Activated CD4-positive, alpha-beta T cell treated with anti-CD3 and anti-CD28 coated beads, Interleukin-2, amount 50 U/mL, for 48 hours (primary cell): Measurements from ENCODE around the gene TMCC2.
"Not testable (repeated sequence)": the region's sequence is repeated elsewhere in the genome, so short reads cannot be mapped to it uniquely, and the experiment has no call there.

Experiments used
- DNase-seq, 2 experiments: peaks; one replicate each; pipeline ENCODE4 v3.0.0-alpha.2; 2020

TMCC2 gene

GRCh38 chr1:205284420-205285144 is 56.8 kb downstream of the TMCC2 start:
- DNase-seq = peak; percentile 81 to 85

- peak; percentile 37 to 57 for DNase-seq
These were observed 57.8 kb downstream of the TMCC2 start for GRCh38 chr1:205285381-205286101.

- peak; percentile 78 to 84 for DNase-seq
These were observed 58.7 kb downstream of the TMCC2 start for GRCh38 chr1:205286335-205286950.

GRCh38 chr1:205287076-205287475 is 59.3 kb downstream of the TMCC2 start:
- no peak for DNase-seq

GRCh38 chr1:205287767-205288559 is 60.2 kb downstream of the TMCC2 start:
- peak; percentile 68 to 77 for DNase-seq

- DNase-seq = no peak
These were observed 63.9 kb downstream of the TMCC2 start for GRCh38 chr1:205291596-205291995.

- no peak for DNase-seq
These were observed 65.8 kb downstream of the TMCC2 start for GRCh38 chr1:205293350-205294074.

- no peak for DNase-seq
These were observed 66.6 kb downstream of the TMCC2 start for GRCh38 chr1:205294175-205294917.

- no peak for DNase-seq
These were observed 67.2 kb downstream of the TMCC2 start for GRCh38 chr1:205294934-205295333.

GRCh38 chr1:205296154-205296553 is 68.4 kb downstream of the TMCC2 start:
- no peak for DNase-seq

- not testable (repeated sequence) for DNase-seq
These were observed 69.9 kb downstream of the TMCC2 start for GRCh38 chr1:205297546-205298177.

- no peak for DNase-seq
These were observed 70.6 kb downstream of the TMCC2 start for GRCh38 chr1:205298191-205298994.

GRCh38 chr1:205300149-205300548 is 72.4 kb downstream of the TMCC2 start:
- DNase-seq = no peak

GRCh38 chr1:205301205-205301821 is 73.6 kb downstream of the TMCC2 start:
- DNase-seq = no peak

- DNase-seq = no peak
These were observed 74.3 kb downstream of the TMCC2 start for GRCh38 chr1:205301842-205302588.

- DNase-seq = no peak
These were observed 75.6 kb downstream of the TMCC2 start for GRCh38 chr1:205303247-205303888.

- no peak for DNase-seq
These were observed 76.4 kb downstream of the TMCC2 start for GRCh38 chr1:205304046-205304694.

- no peak for DNase-seq
These were observed 76.9 kb downstream of the TMCC2 start for GRCh38 chr1:205304695-205305070.
